HEK293 (cell line): ENCODE results near the gene PLA2G2E.

Experiments used
- CTCF ChIA-PET: fragments of 350-600 bp; formaldehyde crosslinking; extraction: SDS; loops from one replicate; lab custom pipeline; 2021; ENCODE audit warnings: antibody characterized with exemption; lab: Yijun Ruan, JAX
- POLR2A ChIA-PET: fragments of 300-600 bp; formaldehyde crosslinking; extraction: SDS; loops from one replicate; lab custom pipeline; 2020; ENCODE audit warnings: antibody characterized with exemption, inconsistent platforms; lab: Yijun Ruan, JAX
- H3K27ac ChIP-seq: fragments of 200-500 bp; sonication (Bioruptor generic); 2 replicates; pipeline ENCODE4 v1.5.1; 2014; ENCODE audit warnings: low read depth, low read length, control low read depth, inconsistent platforms; ENCODE audit errors: extremely low read depth
- H3K36me3 ChIP-seq, 2 experiments: fragments of 200-500 bp in 1 of 2; sonication (Bioruptor generic) in 1 of 2; 1 replicate in 1 of 2; 2 replicates in 1 of 2; pipeline ENCODE4 v1.5.1; 2014 to 2017; ENCODE audit warnings: inconsistent platforms in 2 of 2, low read length in 2 of 2; ENCODE audit not compliant: control insufficient read depth in 2 of 2, insufficient read depth in 1 of 2
- H3K4me1 ChIP-seq: fragments of 200-500 bp; sonication (Bioruptor generic); 2 replicates; pipeline ENCODE4 v1.5.1; 2014; ENCODE audit warnings: mild to moderate bottlenecking, low read length, inconsistent platforms; ENCODE audit not compliant: control insufficient read depth, insufficient read depth
- H3K4me3 ChIP-seq: 2 replicates; pipeline ENCODE4 v1.5.1; 2011; ENCODE audit warnings: low read depth, mild to moderate bottlenecking, control low read depth, low read length, moderate library complexity
- H3K9me3 ChIP-seq: fragments of 200-500 bp; sonication (Bioruptor generic); 2 replicates; pipeline ENCODE4 v1.5.1; 2014; ENCODE audit warnings: low read depth, low read length, inconsistent platforms; ENCODE audit not compliant: control insufficient read depth, insufficient read depth
- GLI4 ChIP-seq: fragments of 450-650 bp; formaldehyde crosslinking; IDR thresholded peaks from 2 replicates; pipeline ENCODE4 v1.5.1; 2016; ENCODE audit warnings: missing biosample characterization, missing genetic modification characterization
- GLIS2 ChIP-seq: fragments of 450-650 bp; formaldehyde crosslinking; IDR thresholded peaks from 2 replicates; pipeline ENCODE4 v1.5.1; 2016; ENCODE audit warnings: missing biosample characterization, missing genetic modification characterization
- INSM2 ChIP-seq: fragments of 450-650 bp; formaldehyde crosslinking; IDR thresholded peaks from 2 replicates; pipeline ENCODE4 v1.5.1; 2016; ENCODE audit warnings: missing biosample characterization, missing genetic modification characterization
- KLF8 ChIP-seq: fragments of 450-650 bp; formaldehyde crosslinking; IDR thresholded peaks from 2 replicates; pipeline ENCODE4 v1.5.1; 2016; ENCODE audit warnings: missing biosample characterization, missing genetic modification characterization
- MZF1 ChIP-seq: fragments of 450-650 bp; formaldehyde crosslinking; IDR thresholded peaks from 2 replicates; pipeline ENCODE4 v1.5.1; 2017; ENCODE audit warnings: missing biosample characterization, missing genetic modification characterization, borderline replicate concordance
- PRDM6 ChIP-seq: fragments of 450-650 bp; formaldehyde crosslinking; IDR thresholded peaks from 2 replicates; pipeline ENCODE4 v1.5.1; 2017; ENCODE audit warnings: missing biosample characterization, missing genetic modification characterization
- RBAK ChIP-seq: fragments of 450-650 bp; formaldehyde crosslinking; IDR thresholded peaks from 2 replicates; pipeline ENCODE4 v1.5.1; 2016; ENCODE audit warnings: missing biosample characterization, missing genetic modification characterization
- ZBTB48 ChIP-seq: fragments of 450-650 bp; formaldehyde crosslinking; IDR thresholded peaks from 2 replicates; pipeline ENCODE4 v1.5.1; 2016; ENCODE audit warnings: missing biosample characterization, missing genetic modification characterization
- ZIC2 ChIP-seq: fragments of 450-650 bp; formaldehyde crosslinking; IDR thresholded peaks from 2 replicates; pipeline ENCODE4 v1.5.1; 2016; ENCODE audit warnings: missing biosample characterization, missing genetic modification characterization
- ZNF292 ChIP-seq: fragments of 450-650 bp; formaldehyde crosslinking; IDR thresholded peaks from 2 replicates; pipeline ENCODE4 v1.5.1; 2016; ENCODE audit warnings: low read depth, missing biosample characterization, missing genetic modification characterization, borderline replicate concordance
- ZNF302 ChIP-seq: fragments of 450-650 bp; formaldehyde crosslinking; IDR thresholded peaks from 2 replicates; pipeline ENCODE4 v1.5.1; 2016; ENCODE audit warnings: missing biosample characterization, missing genetic modification characterization, low read depth
- ZNF433 ChIP-seq: fragments of 450-650 bp; formaldehyde crosslinking; IDR thresholded peaks from 2 replicates; pipeline ENCODE4 v1.5.1; 2016; ENCODE audit warnings: missing biosample characterization, missing genetic modification characterization, low read depth
- ZNF449 ChIP-seq: fragments of 450-650 bp; formaldehyde crosslinking; IDR thresholded peaks from 2 replicates; pipeline ENCODE4 v1.5.1; 2017; ENCODE audit warnings: missing biosample characterization, mild to moderate bottlenecking, missing genetic modification characterization, moderate library complexity
- ZNF513 ChIP-seq: fragments of 450-650 bp; IDR thresholded peaks from 2 replicates; pipeline ENCODE4 v1.5.1; 2018; ENCODE audit warnings: missing biosample characterization, missing genetic modification characterization
- ZNF621 ChIP-seq: fragments of 450-650 bp; formaldehyde crosslinking; IDR thresholded peaks from 2 replicates; pipeline ENCODE4 v1.5.1; 2017; ENCODE audit warnings: missing biosample characterization, missing genetic modification characterization
- ZNF639 ChIP-seq: fragments of 450-650 bp; formaldehyde crosslinking; IDR thresholded peaks from 2 replicates; pipeline ENCODE4 v1.5.1; 2016; ENCODE audit warnings: missing biosample characterization, missing genetic modification characterization
- ZNF670 ChIP-seq: fragments of 450-650 bp; formaldehyde crosslinking; IDR thresholded peaks from 2 replicates; pipeline ENCODE4 v1.5.1; 2016; ENCODE audit warnings: missing biosample characterization, missing genetic modification characterization, low read depth
- ZNF747 ChIP-seq: fragments of 450-650 bp; formaldehyde crosslinking; IDR thresholded peaks from 2 replicates; pipeline ENCODE4 v1.5.1; 2016; ENCODE audit warnings: missing biosample characterization, missing genetic modification characterization
- ZNF785 ChIP-seq: fragments of 450-650 bp; formaldehyde crosslinking; IDR thresholded peaks from 2 replicates; pipeline ENCODE4 v1.5.1; 2016; ENCODE audit warnings: missing biosample characterization, missing genetic modification characterization
- TF ChIP-seq, protein P1 (sequence below): fragments of 450-650 bp; formaldehyde crosslinking; IDR thresholded peaks from 2 replicates; pipeline ENCODE4 v1.5.1; 2016; ENCODE audit warnings: missing biosample characterization, missing genetic modification characterization

The PLA2G2E gene

DNA sequence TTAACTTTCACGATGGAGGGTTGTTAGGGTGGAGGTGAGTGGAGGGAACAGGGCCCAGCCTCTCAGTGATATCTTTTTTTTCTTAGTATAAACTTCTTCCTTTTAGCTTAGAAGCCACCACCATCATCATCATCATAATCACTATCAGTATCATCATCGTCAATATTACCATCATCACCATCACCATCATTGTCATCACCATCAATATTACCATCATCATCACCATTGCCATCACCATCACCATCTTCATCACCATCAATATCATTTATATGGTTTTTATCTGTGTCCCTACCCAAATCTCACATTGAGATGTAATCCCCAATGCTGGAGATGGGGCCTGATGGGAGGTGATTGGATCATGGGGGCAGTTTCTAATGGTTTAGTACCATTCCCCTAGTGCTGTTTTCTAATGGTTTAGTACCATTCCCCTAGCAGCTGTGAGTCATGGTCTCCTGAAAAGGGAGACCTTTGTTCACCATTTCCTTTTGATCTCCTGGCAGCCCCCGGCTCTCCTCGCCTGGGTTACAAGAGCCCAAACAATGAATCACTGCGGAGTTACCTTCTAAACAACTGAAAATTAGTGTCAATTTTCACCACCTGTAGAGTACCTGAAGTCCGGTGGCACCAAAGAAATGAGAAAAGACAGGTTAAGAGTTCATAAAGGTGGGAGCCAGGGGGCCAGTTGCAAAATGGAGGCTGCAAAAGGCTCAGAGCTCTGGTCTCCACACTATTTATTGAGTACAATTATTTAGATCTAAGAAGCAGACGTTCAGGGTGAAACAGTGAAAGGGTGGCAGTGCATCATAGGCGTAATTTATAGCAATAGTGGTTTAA, 3.1 kb upstream of the PLA2G2E start:
- no peaks in the 10 kb centered on the region for H3K36me3 ChIP-seq
- POLR2A ChIA-PET, result no interaction called here
- CTCF ChIA-PET, result interaction anchor here (0.7 to 2.4 kb wide), 2 partner anchors 9 to 49 kb away, joined by 3 to 9 read pairs; no protein-coding TSS in a partner anchor
- no peak overlapping the region for H3K27ac ChIP-seq
- TF ChIP-seq ZIC2 (tag by site-specific recombination) (no peak), KLF8 (tag by site-specific recombination) (no peak), INSM2 (tag by site-specific recombination) (no peak), ZNF785 (no peak), GLI4 (tag by site-specific recombination) (no peak), ZNF513 (tag by site-specific recombination) (peak; percentile 79), ZNF670 (no peak)
- TF ChIP-seq, protein P1, sequence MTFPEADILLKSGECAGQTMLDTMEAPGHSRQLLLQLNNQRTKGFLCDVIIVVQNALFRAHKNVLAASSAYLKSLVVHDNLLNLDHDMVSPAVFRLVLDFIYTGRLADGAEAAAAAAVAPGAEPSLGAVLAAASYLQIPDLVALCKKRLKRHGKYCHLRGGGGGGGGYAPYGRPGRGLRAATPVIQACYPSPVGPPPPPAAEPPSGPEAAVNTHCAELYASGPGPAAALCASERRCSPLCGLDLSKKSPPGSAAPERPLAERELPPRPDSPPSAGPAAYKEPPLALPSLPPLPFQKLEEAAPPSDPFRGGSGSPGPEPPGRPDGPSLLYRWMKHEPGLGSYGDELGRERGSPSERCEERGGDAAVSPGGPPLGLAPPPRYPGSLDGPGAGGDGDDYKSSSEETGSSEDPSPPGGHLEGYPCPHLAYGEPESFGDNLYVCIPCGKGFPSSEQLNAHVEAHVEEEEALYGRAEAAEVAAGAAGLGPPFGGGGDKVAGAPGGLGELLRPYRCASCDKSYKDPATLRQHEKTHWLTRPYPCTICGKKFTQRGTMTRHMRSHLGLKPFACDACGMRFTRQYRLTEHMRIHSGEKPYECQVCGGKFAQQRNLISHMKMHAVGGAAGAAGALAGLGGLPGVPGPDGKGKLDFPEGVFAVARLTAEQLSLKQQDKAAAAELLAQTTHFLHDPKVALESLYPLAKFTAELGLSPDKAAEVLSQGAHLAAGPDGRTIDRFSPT (tag by site-specific recombination), result no peak
- no peak overlapping the region for H3K4me3 ChIP-seq
- H3K9me3 ChIP-seq, result no peaks in the 10 kb centered on the region
- H3K4me1 ChIP-seq, result no peaks in the 10 kb centered on the region

DNA sequence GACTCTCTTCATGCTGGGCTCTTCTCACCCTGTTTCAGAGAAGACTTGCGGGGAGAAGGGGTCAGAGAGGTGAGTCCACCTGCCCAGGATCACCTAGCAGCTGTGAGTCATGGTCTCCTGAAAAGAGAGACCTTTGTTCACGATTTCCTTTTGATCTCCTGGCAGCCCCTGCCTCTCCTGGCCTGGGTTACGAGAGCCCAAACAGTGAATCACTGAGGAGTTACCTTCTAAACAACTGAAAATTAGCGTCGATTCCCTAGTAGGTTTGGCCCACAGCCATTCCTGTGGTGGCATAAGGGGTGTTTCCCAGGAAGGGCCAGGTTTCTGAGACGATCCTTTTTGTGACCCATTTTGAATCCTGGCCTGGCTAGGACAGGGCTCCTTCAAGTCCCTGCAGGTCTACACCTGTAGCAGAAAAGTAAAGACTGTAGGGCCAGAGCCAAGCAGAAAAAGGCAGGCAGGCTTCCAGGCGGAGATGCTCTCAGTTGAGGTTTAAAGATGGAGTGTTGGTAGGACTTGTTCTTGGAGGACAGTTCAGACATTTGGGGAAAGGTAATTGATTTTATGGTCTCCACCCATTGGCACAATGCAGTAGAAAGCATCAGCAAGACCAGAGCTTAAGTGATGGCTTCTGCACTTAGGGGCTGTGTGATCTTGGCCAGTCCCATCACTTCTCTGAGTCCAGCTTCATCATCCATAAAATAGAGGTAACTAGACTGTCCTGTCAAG, 2.1 kb upstream of the PLA2G2E start:
- no peak overlapping the region for H3K4me3 ChIP-seq
- TF ChIP-seq ZNF621 (no peak), MZF1 (tag by site-specific recombination) (no peak), ZBTB48 (no peak), ZNF639 (no peak), ZNF747 (tag by site-specific recombination) (no peak)
- TF ChIP-seq, all 188 proteins: peak for 0
- H3K36me3 ChIP-seq, result no peaks in the 10 kb centered on the region
- ChIA-PET POLR2A (no interaction called here), CTCF (interaction anchor here (0.6 to 2.4 kb wide), 2 partner anchors 8 to 271 kb away, joined by 3 to 9 read pairs; no protein-coding TSS in a partner anchor)
- no peaks in the 10 kb centered on the region for H3K4me1 ChIP-seq
- H3K27ac ChIP-seq, result no peak overlapping the region
- no peaks in the 10 kb centered on the region for H3K9me3 ChIP-seq

- POLR2A ChIA-PET, result no interaction called here
- Histone ChIP-seq H3K4me3 (no peak overlapping the region), H3K9me3 (no peaks in the 10 kb centered on the region), H3K4me1 (no peaks in the 10 kb centered on the region), H3K27ac (no peak overlapping the region), H3K36me3 (no peaks in the 10 kb centered on the region)
- CTCF ChIA-PET, result no interaction called here
- TF ChIP-seq RBAK (tag by site-specific recombination) (no peak), GLIS2 (tag by site-specific recombination) (no peak), ZNF449 (no peak), PRDM6 (no peak), ZNF292 (tag by site-specific recombination) (no peak), ZNF433 (no peak), ZNF302 (tag by site-specific recombination) (no peak)
Observed at GRCh38 chr1:19923953-19924346, 533 bp upstream of the PLA2G2E start.
